ENCODE results near the gene MTHFD1L. TPM values are rescaled to one million over a fixed set of nuclear protein-coding genes. Genes with fewer than 3 reads are reported as not detected.

Gene MTHFD1L
- total and polyA plus RNA-seq, 2 donors (not counting 3 experiments of a cell fraction or from before 2014, with no cell fraction given), result 40.2 to 120 TPM

- no peaks in the 10 kb centered on the region for H3K9me1 ChIP-seq (replicated peaks; ENCODE audit: control insufficient read depth, extremely low read depth, insufficient read depth, low read length)
- dilution Hi-C loops (cut with MboI; ENCODE audit: extremely low pct_ligation_motif_present, low sequenced_read_pairs), result no loop called here
- no peak overlapping the region for H2AFZ ChIP-seq (ENCODE audit: low read depth, low read length)
- no peaks in the 10 kb centered on the region for H3K9me3 ChIP-seq (replicated peaks; ENCODE audit: control insufficient read depth, insufficient read depth, low read length)
- intact Hi-C loops (cut with micrococcal nuclease), result loop anchor here (5.0 to 10.0 kb wide), 2 partner anchors 502 to 584 kb away; partner anchors contain the start of gene ZBTB2
- H3K79me2 ChIP-seq (ENCODE audit: control insufficient read depth, insufficient read depth, low read length), result peaks cover 17% of the 10 kb centered on the region
- no peaks in the 10 kb centered on the region for H3K27me3 ChIP-seq (ENCODE audit: control insufficient read depth in 2 of 2, insufficient read depth in 2 of 2, low read length in 2 of 2)
- FAIRE-seq (no peak), DNase-seq (ENCODE audit: low read depth, low spot score) (no peak)
- peaks cover 7 to 10% of the 10 kb centered on the region in 2 experiments for H3K36me3 ChIP-seq (ENCODE audit: control insufficient read depth in 2 of 2, extremely low read depth in 1 of 2, insufficient read depth in 2 of 2, low read length in 2 of 2)
- H3K27ac ChIP-seq (ENCODE audit: insufficient read depth, low read depth, low read length), result no peak overlapping the region
- BruUV-seq (replicated peaks), result no TSS peak
- H3K4me3 ChIP-seq (replicated peaks in 1 of 3; ENCODE audit: insufficient read depth in 1 of 3, low read depth in 1 of 3, low read length in 3 of 3), result no peak overlapping the region
- CTCF ChIA-PET, result interaction anchor here (1.2 to 5.5 kb wide), 9 partner anchors 8 to 472 kb away, joined by 3 to 257 read pairs (median 23); no protein-coding TSS in a partner anchor
- POLR2A ChIA-PET, result interaction anchor here (1.2 kb wide), 1 partner anchor 8 kb away, joined by 5 read pairs; no protein-coding TSS in a partner anchor
- TF ChIP-seq, protein P1, sequence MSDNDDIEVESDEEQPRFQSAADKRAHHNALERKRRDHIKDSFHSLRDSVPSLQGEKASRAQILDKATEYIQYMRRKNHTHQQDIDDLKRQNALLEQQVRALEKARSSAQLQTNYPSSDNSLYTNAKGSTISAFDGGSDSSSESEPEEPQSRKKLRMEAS (IDR thresholded peaks at IDR 0.05; ENCODE audit: insufficient read depth, insufficient read length), result no peak
- TF ChIP-seq MYC (IDR thresholded peaks at IDR 0.05; ENCODE audit: low read depth, low read length) (no peak), EZH2 (IDR thresholded peaks at IDR 0.05; ENCODE audit: borderline replicate concordance, low read depth, low read length, severe bottlenecking) (no peak), JUN (IDR thresholded peaks at IDR 0.05; ENCODE audit: borderline replicate concordance, insufficient read depth, insufficient read length, low read depth) (no peak), POLR2AphosphoS5 (IDR thresholded peaks at IDR 0.05; ENCODE audit: insufficient read depth, low read depth, low read length) (no peak), CTCF (IDR thresholded peaks at IDR 0.05; ENCODE audit: extremely low read depth in 1 of 2, insufficient read depth in 1 of 2, low read depth in 1 of 2, low read length in 2 of 2) (no peak), FOS (IDR thresholded peaks at IDR 0.05; ENCODE audit: borderline replicate concordance, insufficient read depth, low read length) (no peak), GATA2 (IDR thresholded peaks at IDR 0.05; ENCODE audit: insufficient read depth, insufficient read length, low read depth, low read length) (no peak), POLR2A (IDR thresholded peaks at IDR 0.05; ENCODE audit: low read depth, low read length) (no peak)
- peaks cover 2% of the 10 kb centered on the region for H3K4me1 ChIP-seq (ENCODE audit: control insufficient read depth, extremely low read depth, insufficient read depth, low read length)
- H4K20me1 ChIP-seq (replicated peaks; ENCODE audit: control insufficient read depth, extremely low read depth, insufficient read depth, low read length), result no peaks in the 10 kb centered on the region
- no peak overlapping the region for H3K9ac ChIP-seq (replicated peaks; ENCODE audit: extremely low read depth, insufficient read depth, low read length)
- no peak overlapping the region for H3K4me2 ChIP-seq (ENCODE audit: insufficient read depth, low read length)
Observed at GRCh38 chr6:150890346-150890745, 24.8 kb downstream of the MTHFD1L start.
